AG09309 (cell line): ENCODE results near the gene KIF5C.

ENCODE experiments used
- DNase-seq: peaks from one replicate; pipeline ENCODE4 v3.0.0-alpha.2; 2010; ENCODE audit warnings: low read depth
- H3K4me3 ChIP-seq: 2 replicates; pipeline ENCODE4 v1.5.1; 2011; ENCODE audit warnings: mild to moderate bottlenecking, low read depth, low read length, moderate library complexity; ENCODE audit not compliant: control insufficient read depth
- TF ChIP-seq, protein P1 (sequence below): IDR thresholded peaks from 2 replicates; pipeline ENCODE4 v1.5.1; 2011; ENCODE audit warnings: mild to moderate bottlenecking, low read depth, low read length, inconsistent platforms; ENCODE audit not compliant: insufficient read depth, control insufficient read depth; ENCODE audit errors: missing control alignments

KIF5C gene

DNA sequence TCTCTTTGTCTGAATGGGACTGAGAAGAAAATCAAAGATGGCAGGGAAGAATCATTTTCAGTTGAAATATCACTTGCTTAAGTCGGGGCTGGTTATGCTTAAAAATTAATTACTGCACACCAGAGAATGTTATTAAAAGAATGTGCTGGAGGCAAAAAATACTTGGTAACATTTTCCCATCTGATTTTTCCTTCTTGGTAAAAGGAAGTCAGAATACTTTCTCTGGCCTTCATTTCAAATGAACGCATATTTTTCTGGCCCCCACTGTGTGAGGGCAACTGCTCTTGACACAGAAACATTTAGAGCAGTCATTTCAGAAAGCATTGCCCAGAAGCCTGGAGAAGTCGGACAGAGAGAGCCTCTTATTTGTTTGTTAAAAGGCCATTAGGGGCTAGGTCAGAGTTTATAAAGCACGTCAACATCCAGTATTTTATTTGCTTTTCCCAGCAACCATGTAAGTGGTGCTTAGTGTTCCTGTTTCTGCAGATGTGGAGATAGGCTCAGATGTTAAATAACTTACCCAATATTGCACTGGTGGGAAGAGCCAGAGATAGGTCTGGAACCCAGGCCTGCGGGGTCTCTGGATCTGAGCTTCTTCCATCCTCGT, 130.5 kb downstream of the KIF5C start:
- DNase-seq = no peak
- TF ChIP-seq, protein P1, sequence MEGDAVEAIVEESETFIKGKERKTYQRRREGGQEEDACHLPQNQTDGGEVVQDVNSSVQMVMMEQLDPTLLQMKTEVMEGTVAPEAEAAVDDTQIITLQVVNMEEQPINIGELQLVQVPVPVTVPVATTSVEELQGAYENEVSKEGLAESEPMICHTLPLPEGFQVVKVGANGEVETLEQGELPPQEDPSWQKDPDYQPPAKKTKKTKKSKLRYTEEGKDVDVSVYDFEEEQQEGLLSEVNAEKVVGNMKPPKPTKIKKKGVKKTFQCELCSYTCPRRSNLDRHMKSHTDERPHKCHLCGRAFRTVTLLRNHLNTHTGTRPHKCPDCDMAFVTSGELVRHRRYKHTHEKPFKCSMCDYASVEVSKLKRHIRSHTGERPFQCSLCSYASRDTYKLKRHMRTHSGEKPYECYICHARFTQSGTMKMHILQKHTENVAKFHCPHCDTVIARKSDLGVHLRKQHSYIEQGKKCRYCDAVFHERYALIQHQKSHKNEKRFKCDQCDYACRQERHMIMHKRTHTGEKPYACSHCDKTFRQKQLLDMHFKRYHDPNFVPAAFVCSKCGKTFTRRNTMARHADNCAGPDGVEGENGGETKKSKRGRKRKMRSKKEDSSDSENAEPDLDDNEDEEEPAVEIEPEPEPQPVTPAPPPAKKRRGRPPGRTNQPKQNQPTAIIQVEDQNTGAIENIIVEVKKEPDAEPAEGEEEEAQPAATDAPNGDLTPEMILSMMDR = no peak
- no peak overlapping the region for H3K4me3 ChIP-seq

DNA sequence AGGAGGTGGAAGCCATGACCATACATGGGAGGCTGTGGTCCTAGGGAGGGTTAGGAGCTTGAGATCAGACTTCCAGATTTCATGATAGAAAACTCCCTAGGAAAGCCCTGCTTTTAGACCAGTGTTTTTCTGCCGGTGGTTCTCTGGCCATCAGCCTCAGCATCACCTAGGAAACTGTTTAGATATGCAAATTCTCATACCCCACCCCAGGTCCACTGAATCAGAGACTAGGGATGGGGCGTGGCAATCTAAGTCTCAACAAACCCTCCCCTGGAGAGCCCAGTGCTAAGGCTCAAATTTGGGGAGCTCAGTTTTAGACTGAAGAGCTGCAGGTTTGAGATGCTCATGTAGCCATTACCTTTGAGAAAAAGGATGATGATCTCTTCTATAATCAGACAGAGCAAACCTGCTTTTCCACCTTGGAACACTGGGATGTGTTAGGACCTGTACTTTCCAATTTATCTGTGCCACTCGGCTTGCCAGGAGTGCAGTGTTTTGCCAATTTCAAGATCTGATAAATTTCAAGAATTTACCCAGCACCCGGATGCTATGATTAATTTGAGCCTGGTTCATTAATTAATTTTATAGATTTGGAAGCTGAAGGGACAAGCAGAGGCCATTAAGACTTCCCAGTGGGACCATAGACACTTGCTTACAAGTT, 132.0 kb downstream of the KIF5C start:
- TF ChIP-seq, protein P1 = no peak
- no peak for DNase-seq

DNA sequence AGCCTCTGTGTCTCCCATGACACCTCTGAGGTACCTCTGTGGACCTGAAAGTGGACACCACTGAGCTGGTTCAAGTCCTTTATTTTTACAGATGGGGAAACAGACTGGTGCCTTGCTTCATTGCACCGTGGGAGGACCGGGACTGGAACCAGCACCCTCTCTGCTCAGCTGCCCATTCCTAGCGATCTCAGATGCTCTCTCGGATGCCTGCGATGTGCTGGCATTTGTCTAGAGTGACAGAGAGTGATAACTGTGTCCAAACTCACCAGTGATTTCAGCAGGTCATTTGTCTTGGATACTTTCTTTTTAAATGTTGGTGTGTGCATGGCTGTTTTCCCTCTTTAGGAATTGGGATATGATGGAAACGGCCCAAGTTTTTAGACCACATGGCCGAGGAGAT, 133.4 kb downstream of the KIF5C start:
- TF ChIP-seq, protein P1 = no peak
- no peak overlapping the region for H3K4me3 ChIP-seq
- no peak for DNase-seq

More for the DNA sequence above, 132.0 kb downstream of the KIF5C start:
- no peak overlapping the region for H3K4me3 ChIP-seq

DNA sequence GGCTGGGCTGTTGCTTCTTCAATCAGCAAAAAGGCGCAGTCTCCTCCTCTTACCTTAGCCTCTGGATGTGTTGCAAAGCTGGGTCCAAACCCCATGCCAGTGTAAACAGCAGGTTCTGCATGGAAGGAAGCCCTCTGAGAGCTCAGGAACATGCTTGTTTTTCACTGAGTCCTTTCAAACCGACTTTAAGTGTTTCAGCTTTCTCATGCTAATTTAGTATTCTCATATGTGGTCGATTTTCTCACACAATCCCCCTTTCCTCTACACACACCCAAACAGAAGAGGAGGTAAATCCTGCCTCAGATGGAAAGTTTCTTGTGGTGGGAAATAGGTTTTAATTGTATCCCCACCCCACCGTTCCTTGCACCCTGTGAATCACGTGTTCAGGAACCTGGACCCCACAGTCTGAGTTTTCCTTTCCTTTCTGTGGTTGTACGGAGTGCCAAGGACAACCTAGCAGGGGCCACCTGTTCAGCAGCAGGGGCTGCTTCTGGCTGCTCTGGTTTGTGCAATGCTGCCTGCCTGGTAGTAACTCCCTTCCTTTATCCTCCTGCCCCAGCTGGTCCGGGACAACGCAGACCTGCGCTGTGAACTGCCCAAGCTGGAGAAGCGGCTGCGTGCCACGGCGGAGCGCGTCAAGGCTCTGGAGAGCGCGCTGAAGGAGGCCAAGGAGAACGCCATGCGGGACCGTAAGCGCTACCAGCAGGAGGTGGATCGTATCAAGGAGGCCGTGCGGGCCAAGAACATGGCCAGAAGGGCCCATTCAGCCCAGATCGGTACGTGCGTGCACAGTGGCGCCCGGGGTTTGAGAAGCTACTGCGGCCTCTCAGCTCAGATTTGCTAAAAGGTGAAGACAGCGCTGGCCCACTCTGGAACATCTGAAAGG, 134.8 kb downstream of the KIF5C start:
- TF ChIP-seq, protein P1 = no peak
- no peak overlapping the region for H3K4me3 ChIP-seq
- no peak for DNase-seq

DNA sequence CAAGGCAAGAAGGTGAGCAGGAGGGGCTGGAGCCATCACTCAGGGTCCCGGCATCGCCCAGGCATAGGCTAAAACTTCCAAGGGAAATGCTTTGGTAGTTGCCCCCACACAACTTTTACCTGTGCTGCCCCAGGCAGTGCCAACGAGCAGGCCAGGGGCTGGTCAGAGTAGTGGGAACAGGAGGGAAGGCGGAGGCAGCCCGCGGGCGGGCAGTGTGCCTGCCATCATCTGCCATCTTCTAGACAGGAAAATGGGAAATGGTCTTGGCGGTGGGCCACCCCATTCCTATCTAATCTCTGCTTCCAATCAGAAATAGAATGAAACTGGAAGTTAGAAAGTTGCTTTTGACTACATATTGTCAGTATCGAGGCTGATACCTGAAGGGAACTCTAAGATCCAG, 137.5 kb downstream of the KIF5C start:
- H3K4me3 ChIP-seq = no peak overlapping the region
- no peak for DNase-seq
- TF ChIP-seq, protein P1 = no peak

DNA sequence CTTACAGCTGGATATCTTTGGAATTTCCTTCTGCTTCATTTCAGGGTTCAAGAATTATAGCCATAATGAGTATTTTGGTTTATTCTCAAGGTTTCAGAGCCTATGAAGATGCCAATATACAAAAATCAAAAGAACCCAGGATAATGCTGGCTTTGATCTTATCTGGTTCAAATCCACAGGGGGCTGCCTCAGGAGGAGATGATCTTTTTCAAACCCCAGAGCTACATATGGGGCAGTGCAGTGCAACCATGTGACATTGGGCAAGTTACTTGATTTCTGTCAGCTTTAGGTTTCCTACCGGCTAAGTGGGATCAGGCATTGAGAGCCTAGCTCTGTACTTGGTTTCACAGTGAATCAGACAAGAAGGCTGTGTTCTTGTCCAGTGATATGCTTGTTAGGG, 140.5 kb downstream of the KIF5C start:
- TF ChIP-seq, protein P1 = no peak
- H3K4me3 ChIP-seq = no peak overlapping the region
- no peak for DNase-seq
